CD4-positive, alpha-beta T cell treated with Interleukin-4 for 1 hour (primary cell): ENCODE results near the gene GSK3A.

Experiments used
- DNase-seq, 2 donors: peaks; one replicate each; pipeline ENCODE4 v3.0.0-alpha.2; 2020 to 2022

GSK3A gene

GRCh38 chr19:42196011-42197001, 46.1 kb downstream of the GSK3A start:
- no peak for DNase-seq

- no peak for DNase-seq
Measured at GRCh38 chr19:42193706-42194105, 48.7 kb downstream of the GSK3A start.

DNA sequence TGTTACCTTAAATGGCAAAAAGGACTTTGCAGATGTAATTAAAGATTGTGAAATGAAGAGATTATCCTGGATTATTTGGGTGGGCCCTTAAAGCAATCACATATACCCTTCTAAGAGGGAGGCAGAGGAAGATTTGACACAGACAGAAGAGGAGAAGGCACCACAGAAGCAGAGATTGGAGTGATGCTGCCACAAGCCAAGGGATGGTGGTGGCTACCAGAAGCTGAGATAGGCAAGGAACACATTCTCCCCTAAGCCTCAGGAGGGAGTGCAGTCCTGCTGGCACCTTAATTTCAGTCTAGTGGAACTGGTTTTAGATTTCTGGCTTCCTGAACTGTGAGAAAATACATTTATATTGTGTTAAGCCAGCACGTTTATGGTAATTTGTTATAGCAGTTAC, 49.1 kb downstream of the GSK3A start:
- DNase-seq: no peak

DNA sequence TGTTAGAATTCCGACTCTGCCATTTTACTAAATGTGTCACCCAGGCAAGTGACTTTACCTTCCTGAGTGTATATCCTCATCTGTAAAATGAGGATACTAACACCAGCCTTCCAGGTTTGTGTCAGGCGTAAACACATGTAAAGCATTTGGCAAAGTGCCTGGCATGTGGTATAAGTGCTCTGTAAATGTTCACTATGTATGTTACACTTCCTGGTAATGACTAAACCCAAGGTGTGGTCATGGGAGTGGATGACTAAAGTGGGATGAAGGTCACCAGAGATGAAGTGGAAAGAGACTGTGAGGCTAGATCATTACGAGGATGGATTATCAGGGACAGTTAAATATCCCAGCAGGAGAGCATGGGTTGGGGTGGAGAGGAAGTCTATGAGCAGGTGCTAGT, 50.5 kb downstream of the GSK3A start:
- no peak for DNase-seq

DNA sequence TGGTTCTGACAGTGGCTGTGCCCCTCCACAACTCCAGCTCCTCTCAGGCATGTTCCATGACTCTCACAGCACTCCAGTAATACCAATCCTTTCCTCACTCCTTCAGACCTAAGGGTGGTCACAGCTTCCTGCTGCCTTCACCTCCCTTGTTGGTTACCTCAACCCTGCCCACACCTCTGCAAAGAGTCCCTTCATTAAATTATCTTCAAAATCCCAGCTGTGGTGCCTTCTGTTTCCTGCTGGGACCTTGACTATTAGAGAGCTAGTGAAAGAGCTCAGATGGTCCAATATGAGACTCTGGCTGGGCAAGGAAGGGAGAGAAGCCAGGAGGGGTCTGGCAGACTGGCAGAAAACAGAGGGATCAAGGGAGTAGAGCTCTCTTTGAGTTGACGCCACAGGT, 51.1 kb downstream of the GSK3A start:
- no peak for DNase-seq

GRCh38 chr19:42189133-42189532, 53.3 kb downstream of the GSK3A start:
- DNase-seq: no peak

DNA sequence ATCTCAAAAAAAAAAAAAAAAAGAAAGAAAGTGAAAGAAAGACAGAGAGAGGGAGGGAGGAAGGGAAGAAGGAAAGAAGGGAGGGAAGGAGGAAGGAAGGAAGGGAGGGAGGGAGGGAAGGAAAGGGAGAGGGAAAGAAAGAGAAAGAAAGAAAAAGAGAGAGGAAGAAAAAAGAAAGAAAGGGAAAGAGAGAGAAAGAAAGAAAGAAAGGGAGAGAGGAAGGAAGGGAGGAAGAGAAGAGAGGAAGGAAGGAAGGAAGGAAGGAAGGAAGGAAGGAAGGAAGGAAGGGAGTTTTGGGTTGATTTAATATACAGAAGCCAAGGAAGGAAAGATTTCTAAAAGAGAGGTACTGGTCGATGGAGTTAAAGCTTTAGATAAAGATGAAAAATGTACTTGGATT, 53.7 kb downstream of the GSK3A start:
- DNase-seq: no peak

DNA sequence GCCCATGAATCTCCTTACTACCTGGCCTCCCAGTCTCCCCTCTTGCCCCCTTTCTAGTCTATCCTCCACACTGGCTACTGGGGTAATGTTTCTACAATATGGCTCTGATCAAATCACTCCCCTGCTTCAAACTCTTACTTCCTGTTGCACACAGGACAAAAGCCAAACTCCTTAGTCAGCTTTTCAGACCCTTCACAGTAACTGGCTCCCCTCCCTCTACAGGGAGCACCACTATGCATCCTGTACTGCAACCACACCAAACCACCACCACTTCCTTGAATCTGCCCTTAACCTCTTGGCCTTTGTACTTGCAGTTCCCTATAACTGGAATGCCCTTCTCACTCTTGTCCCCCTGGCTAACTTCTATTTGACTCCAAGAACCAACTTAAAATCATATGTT, 57.1 kb downstream of the GSK3A start:
- peak; percentile 47 to 71 for DNase-seq

DNA sequence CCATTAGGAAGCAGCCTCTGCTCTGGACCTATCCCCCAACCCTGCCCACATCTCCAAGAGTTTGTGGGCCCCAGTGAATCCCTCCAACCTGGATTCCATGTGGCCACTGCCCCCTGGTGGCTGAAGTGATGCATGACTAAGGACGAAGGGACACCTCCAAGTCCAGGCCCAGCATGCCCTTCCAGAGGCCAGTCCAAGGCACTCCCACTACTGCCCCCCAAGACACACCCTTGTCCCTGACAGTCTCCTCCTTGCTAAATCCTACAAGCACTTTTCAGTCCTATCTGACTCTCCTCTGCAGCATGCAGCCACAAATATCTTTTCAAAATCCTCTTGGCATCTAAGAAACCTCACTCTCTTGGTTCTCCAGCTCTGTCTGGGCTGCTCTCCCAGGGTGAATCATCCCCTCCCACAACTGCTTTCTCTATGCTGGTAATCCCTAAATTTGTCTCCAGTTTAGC, 58.0 kb downstream of the GSK3A start:
- DNase-seq: peak; percentile 67 to 69
